Astrocyte of the spinal cord (primary cell): ENCODE measurements around the gene PIAS2.
A peak's percentile ranks its signal among the peaks of the same experiment; 100 is the strongest.

Experiments
- DNase-seq: peaks from one replicate; pipeline ENCODE4 v3.0.0; 2011; ENCODE audit warnings: low read depth, low spot score
- H3K4me3 ChIP-seq: 2 replicates; pipeline ENCODE4 v1.5.1; 2011; ENCODE audit warnings: low read depth, mild to moderate bottlenecking, low read length, moderate library complexity
- in situ Hi-C: cut with HindIII; loops from 2 replicates; pipeline ENCODE4 v1.10.0; 2017; ENCODE audit warnings: low sequenced_read_pairs
- TF ChIP-seq, protein P1 (sequence below): IDR thresholded peaks from 2 replicates; pipeline ENCODE4 v1.5.1; 2012; ENCODE audit warnings: low read depth, mild to moderate bottlenecking, low read length, inconsistent platforms

Gene PIAS2

DNA sequence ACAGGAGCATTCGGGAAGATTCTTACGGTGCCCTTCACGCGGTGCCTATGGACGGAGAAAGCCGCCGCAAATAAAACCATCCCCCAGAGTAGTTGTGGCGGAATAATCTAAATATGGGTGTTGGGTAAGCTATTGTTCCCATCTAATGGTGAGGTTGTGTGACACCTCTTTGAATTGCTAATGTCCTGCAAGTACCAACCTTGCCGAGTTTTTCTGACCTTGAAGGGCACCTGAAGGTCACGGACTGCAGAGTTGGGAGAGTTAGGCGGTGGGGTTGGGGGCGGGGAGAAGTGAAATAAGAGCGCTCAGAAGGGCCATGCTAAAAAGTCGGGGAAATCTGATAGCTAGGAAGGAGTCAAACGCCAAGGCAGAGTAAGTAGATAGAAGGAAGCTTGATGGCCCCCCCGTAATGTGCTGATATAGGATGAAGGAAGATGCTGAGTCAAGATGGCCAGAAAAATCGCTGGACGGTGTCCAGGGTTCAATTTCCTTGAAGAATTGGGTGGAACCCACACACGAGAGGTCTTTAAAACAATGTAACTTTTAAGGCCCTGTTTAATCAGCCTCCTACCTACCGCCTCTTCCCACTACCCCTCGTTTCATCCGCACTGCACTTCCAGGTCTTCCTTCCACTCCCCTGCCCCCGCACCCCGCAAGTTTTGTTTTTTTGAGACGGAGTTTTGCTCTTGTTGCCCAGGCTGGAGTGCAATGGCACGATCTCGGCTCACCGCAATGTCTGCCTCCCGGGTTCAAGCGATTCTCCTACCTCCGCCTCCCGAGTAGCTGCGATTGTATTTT, 695 bp upstream of the PIAS2 start:
- in situ Hi-C loops: no loop called here
- peak; percentile 36 for DNase-seq
- TF ChIP-seq, protein P1, sequence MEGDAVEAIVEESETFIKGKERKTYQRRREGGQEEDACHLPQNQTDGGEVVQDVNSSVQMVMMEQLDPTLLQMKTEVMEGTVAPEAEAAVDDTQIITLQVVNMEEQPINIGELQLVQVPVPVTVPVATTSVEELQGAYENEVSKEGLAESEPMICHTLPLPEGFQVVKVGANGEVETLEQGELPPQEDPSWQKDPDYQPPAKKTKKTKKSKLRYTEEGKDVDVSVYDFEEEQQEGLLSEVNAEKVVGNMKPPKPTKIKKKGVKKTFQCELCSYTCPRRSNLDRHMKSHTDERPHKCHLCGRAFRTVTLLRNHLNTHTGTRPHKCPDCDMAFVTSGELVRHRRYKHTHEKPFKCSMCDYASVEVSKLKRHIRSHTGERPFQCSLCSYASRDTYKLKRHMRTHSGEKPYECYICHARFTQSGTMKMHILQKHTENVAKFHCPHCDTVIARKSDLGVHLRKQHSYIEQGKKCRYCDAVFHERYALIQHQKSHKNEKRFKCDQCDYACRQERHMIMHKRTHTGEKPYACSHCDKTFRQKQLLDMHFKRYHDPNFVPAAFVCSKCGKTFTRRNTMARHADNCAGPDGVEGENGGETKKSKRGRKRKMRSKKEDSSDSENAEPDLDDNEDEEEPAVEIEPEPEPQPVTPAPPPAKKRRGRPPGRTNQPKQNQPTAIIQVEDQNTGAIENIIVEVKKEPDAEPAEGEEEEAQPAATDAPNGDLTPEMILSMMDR: no peak
- peak overlapping the region; percentile 68 for H3K4me3 ChIP-seq

GRCh38 chr18:46916551-46917107, 678 bp downstream of the PIAS2 start:
- TF ChIP-seq, protein P1: no peak

DNA sequence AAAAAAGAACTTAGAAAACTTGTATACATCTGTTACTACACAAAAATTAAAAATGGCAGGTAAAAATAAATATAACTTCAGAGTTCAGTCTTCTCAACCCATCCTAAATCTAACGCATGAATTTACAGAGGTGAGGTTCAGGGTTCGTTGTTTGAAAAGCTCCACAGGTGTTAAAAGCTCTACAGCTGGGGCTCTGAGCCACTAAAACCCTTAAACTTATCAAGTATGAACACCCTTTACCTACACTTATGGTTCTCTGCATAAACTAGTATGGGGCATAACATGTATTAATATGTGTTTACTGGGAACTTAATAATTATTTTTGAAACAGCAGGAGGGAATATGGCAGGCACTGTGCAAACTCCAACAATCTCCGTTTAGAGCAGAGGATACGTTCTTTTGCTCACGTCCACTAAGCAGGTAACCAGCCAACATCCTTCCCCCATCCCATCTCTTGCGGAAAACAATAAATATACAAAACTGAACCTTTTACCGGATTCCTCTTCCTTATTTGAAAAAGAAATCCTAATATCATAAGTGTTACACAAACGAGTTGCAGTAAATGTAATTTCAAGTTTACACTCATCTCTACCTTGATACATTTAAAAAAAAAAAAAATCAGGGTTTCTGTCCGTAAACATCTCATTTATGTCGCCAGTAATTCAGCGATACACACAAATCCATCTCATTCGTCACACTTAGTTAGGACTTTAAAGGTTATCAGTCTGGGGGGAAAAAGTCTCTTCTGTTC, 1.3 kb downstream of the PIAS2 start:
- H3K4me3 ChIP-seq: peak overlapping the region; percentile 68
- in situ Hi-C loops: no loop called here
- DNase-seq: no peak
- TF ChIP-seq, protein P1: no peak

More at GRCh38 chr18:46916551-46917107, 678 bp downstream of the PIAS2 start:
- peak overlapping the region; percentile 68 for H3K4me3 ChIP-seq
- in situ Hi-C loops: no loop called here
- peak; percentile 37 for DNase-seq

GRCh38 chr18:46910856-46911255, 6.5 kb downstream of the PIAS2 start:
- DNase-seq: no peak
- in situ Hi-C loops: no loop called here
- TF ChIP-seq, protein P1: no peak
- no peak overlapping the region for H3K4me3 ChIP-seq

DNA sequence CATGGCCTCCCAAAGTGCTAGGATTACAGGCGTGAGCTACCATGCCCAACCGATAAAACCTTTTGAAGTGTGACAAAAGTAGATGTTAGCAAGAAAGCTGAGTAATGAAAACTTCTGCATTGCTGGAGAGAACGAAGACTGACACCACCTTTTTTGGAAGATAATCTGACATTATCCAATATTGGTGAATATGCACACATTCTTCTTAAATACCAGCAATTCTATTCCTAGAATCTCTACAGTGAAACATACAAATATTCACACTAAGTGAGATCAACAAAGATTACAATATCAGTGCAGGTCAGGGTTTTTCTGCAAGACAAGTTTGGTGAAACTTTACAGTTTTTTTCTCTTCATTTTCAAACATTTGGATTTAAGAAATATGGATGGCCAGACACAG, 7.8 kb downstream of the PIAS2 start:
- in situ Hi-C loops: no loop called here
- DNase-seq: no peak
- H3K4me3 ChIP-seq: no peak overlapping the region
- TF ChIP-seq, protein P1: no peak

DNA sequence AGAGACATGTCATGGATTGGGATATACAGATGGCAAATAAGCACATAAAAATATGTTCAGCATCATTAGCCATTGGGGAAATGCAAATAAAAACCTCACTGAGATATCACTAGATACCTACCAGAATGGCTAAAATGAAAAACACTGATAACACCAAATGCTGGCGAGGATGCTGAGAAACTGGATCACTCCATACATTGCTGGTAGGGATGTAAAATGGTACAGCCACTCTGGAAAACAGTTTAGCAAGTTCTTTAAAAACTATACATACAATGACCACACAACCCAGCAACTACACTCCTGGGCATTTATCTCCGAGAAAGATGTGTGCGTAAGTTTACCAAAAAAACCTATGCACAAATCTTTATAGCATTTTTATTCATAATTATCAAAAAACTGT, 13.9 kb downstream of the PIAS2 start:
- TF ChIP-seq, protein P1: no peak
- in situ Hi-C loops: no loop called here

More for the DNA sequence above, 13.9 kb downstream of the PIAS2 start:
- no peak for DNase-seq
- no peak overlapping the region for H3K4me3 ChIP-seq
